ENCODE data around the gene TSPEAR. TPM values are rescaled to one million over a fixed set of nuclear protein-coding genes. Genes with fewer than 3 reads are reported as not detected.
"Not testable (repeated sequence)": the region's sequence is repeated elsewhere in the genome, so short reads cannot be mapped to it uniquely, and the experiment has no call there.

TSPEAR gene
- total and polyA plus RNA-seq, 2 donors (not counting 1 experiment from before 2014, with no cell fraction given), result not detected

- Histone ChIP-seq H3K36me3 (ENCODE audit: control insufficient read depth, insufficient read depth, low read length) (no peaks in the 10 kb centered on the region), H3K4me3 (replicated peaks in 1 of 4; ENCODE audit: control extremely low read depth in 1 of 4, insufficient read depth in 1 of 4, low read depth in 3 of 4, low read length in 4 of 4) (no peak overlapping the region), H3K9ac (ENCODE audit: insufficient read depth, low read length) (no peak overlapping the region), H3K27ac (ENCODE audit: insufficient read depth, low read length) (no peak overlapping the region), H4K20me1 (ENCODE audit: control insufficient read depth, extremely low read depth, insufficient read depth, low read length) (no peaks in the 10 kb centered on the region), H3K27me3 (ENCODE audit: control insufficient read depth, insufficient read depth, low read length) (peaks cover 4% of the 10 kb centered on the region), H3K79me2 (ENCODE audit: control insufficient read depth, insufficient read depth, low read length) (no peaks in the 10 kb centered on the region), H3K4me2 (ENCODE audit: extremely low read depth, insufficient read depth, low read length) (no peak overlapping the region), H3K9me3 (ENCODE audit: control insufficient read depth, insufficient read depth, low read depth, low read length) (no peaks in the 10 kb centered on the region), H3K4me1 (ENCODE audit: control insufficient read depth, extremely low read depth, insufficient read depth, low read length) (no peaks in the 10 kb centered on the region), H2AFZ (ENCODE audit: low read length) (no peak overlapping the region)
- TF ChIP-seq EZH2 (IDR thresholded peaks at IDR 0.05; ENCODE audit: low read length, missing control alignments) (no peak), CTCF (conservative IDR thresholded peaks at IDR 0.05 in 1 of 2, IDR thresholded peaks at IDR 0.05 in 1 of 2; ENCODE audit: low read depth in 1 of 2, low read length in 2 of 2) (no peak)
- DNase-seq (ENCODE audit: low read depth in 2 of 2), result no peak
Measured at GRCh38 chr21:44687671-44688070, 23.7 kb downstream of the TSPEAR start.

- H3K9me3 ChIP-seq (ENCODE audit: control insufficient read depth, insufficient read depth, low read depth, low read length), result no peaks in the 10 kb centered on the region
- peaks cover 4% of the 10 kb centered on the region for H3K27me3 ChIP-seq (ENCODE audit: control insufficient read depth, insufficient read depth, low read length)
- H3K4me2 ChIP-seq (ENCODE audit: extremely low read depth, insufficient read depth, low read length), result no peak overlapping the region
- no peak overlapping the region for H3K27ac ChIP-seq (ENCODE audit: insufficient read depth, low read length)
- no peaks in the 10 kb centered on the region for H3K36me3 ChIP-seq (ENCODE audit: control insufficient read depth, insufficient read depth, low read length)
- no peak overlapping the region for H3K9ac ChIP-seq (ENCODE audit: insufficient read depth, low read length)
- H3K4me1 ChIP-seq (ENCODE audit: control insufficient read depth, extremely low read depth, insufficient read depth, low read length), result no peaks in the 10 kb centered on the region
- no peaks in the 10 kb centered on the region for H4K20me1 ChIP-seq (ENCODE audit: control insufficient read depth, extremely low read depth, insufficient read depth, low read length)
- no peak for DNase-seq (ENCODE audit: low read depth in 2 of 2)
- H3K4me3 ChIP-seq (replicated peaks in 1 of 4; ENCODE audit: control extremely low read depth in 1 of 4, insufficient read depth in 1 of 4, low read depth in 3 of 4, low read length in 4 of 4), result no peak overlapping the region
- no peak for TF ChIP-seq CTCF (conservative IDR thresholded peaks at IDR 0.05 in 1 of 2, IDR thresholded peaks at IDR 0.05 in 1 of 2; ENCODE audit: low read depth in 1 of 2, low read length in 2 of 2)
- no peak for TF ChIP-seq EZH2 (IDR thresholded peaks at IDR 0.05; ENCODE audit: low read length, missing control alignments)
- H3K79me2 ChIP-seq (ENCODE audit: control insufficient read depth, insufficient read depth, low read length), result no peaks in the 10 kb centered on the region
- no peak overlapping the region for H2AFZ ChIP-seq (ENCODE audit: low read length)
Measured at GRCh38 chr21:44686843-44687561, 24.4 kb downstream of the TSPEAR start.

- Histone ChIP-seq H3K4me1 (ENCODE audit: control insufficient read depth, extremely low read depth, insufficient read depth, low read length) (no peaks in the 10 kb centered on the region), H4K20me1 (ENCODE audit: control insufficient read depth, extremely low read depth, insufficient read depth, low read length) (no peaks in the 10 kb centered on the region), H3K9me3 (ENCODE audit: control insufficient read depth, insufficient read depth, low read depth, low read length) (no peaks in the 10 kb centered on the region), H3K4me2 (ENCODE audit: extremely low read depth, insufficient read depth, low read length) (no peak overlapping the region), H3K36me3 (ENCODE audit: control insufficient read depth, insufficient read depth, low read length) (no peaks in the 10 kb centered on the region), H3K27me3 (ENCODE audit: control insufficient read depth, insufficient read depth, low read length) (peaks cover 4% of the 10 kb centered on the region), H3K9ac (ENCODE audit: insufficient read depth, low read length) (no peak overlapping the region), H3K4me3 (replicated peaks in 1 of 4; ENCODE audit: control extremely low read depth in 1 of 4, insufficient read depth in 1 of 4, low read depth in 3 of 4, low read length in 4 of 4) (no peak overlapping the region), H2AFZ (ENCODE audit: low read length) (no peak overlapping the region), H3K79me2 (ENCODE audit: control insufficient read depth, insufficient read depth, low read length) (no peaks in the 10 kb centered on the region), H3K27ac (ENCODE audit: insufficient read depth, low read length) (no peak overlapping the region)
- TF ChIP-seq EZH2 (IDR thresholded peaks at IDR 0.05; ENCODE audit: low read length, missing control alignments) (no peak), CTCF (conservative IDR thresholded peaks at IDR 0.05 in 1 of 2, IDR thresholded peaks at IDR 0.05 in 1 of 2; ENCODE audit: low read depth in 1 of 2, low read length in 2 of 2) (no peak)
- DNase-seq (ENCODE audit: low read depth in 2 of 2), result no peak
Measured at GRCh38 chr21:44686000-44686781, 25.2 kb downstream of the TSPEAR start.

- H4K20me1 ChIP-seq (ENCODE audit: control insufficient read depth, extremely low read depth, insufficient read depth, low read length); H3K9ac ChIP-seq (ENCODE audit: insufficient read depth, low read length); H3K4me1 ChIP-seq (ENCODE audit: control insufficient read depth, extremely low read depth, insufficient read depth, low read length); H2AFZ ChIP-seq (ENCODE audit: low read length); H3K4me2 ChIP-seq (ENCODE audit: extremely low read depth, insufficient read depth, low read length); H3K27me3 ChIP-seq (ENCODE audit: control insufficient read depth, insufficient read depth, low read length); H3K36me3 ChIP-seq (ENCODE audit: control insufficient read depth, insufficient read depth, low read length); H3K4me3 ChIP-seq (replicated peaks in 1 of 4; ENCODE audit: control extremely low read depth in 1 of 4, insufficient read depth in 1 of 4, low read depth in 3 of 4, low read length in 4 of 4); DNase-seq (ENCODE audit: low read depth in 2 of 2); H3K27ac ChIP-seq (ENCODE audit: insufficient read depth, low read length); H3K79me2 ChIP-seq (ENCODE audit: control insufficient read depth, insufficient read depth, low read length); H3K9me3 ChIP-seq (ENCODE audit: control insufficient read depth, insufficient read depth, low read depth, low read length): not testable (repeated sequence)
Measured at GRCh38 chr21:44685050-44685449, 26.3 kb downstream of the TSPEAR start.

Measured in fibroblast of lung (primary cell).